Measurements from ENCODE around the gene RTKN.

DNA sequence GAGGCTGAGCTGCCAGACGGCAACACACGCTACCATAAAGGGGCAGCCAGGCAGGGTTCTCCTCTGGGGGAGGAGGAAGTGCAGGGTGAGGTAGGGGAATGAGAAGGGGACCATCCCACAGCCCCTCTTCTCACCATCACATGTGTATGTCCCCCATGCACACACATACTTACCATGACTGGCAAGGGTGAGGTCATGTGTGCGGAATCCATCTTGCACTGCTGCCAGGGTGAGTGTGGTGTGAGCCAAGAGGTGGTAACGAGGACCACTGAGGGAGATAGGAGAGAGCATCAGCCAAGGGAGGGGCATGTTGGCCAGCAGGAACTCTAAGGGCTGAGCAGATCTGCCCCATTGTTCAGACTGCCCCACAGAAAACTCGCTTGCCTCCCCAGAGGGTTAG, 13.1 kb downstream of the RTKN start:
- TF ChIP-seq POLR2A (IDR thresholded peaks at IDR 0.05) = no peak
- TF ChIP-seq, protein P1, sequence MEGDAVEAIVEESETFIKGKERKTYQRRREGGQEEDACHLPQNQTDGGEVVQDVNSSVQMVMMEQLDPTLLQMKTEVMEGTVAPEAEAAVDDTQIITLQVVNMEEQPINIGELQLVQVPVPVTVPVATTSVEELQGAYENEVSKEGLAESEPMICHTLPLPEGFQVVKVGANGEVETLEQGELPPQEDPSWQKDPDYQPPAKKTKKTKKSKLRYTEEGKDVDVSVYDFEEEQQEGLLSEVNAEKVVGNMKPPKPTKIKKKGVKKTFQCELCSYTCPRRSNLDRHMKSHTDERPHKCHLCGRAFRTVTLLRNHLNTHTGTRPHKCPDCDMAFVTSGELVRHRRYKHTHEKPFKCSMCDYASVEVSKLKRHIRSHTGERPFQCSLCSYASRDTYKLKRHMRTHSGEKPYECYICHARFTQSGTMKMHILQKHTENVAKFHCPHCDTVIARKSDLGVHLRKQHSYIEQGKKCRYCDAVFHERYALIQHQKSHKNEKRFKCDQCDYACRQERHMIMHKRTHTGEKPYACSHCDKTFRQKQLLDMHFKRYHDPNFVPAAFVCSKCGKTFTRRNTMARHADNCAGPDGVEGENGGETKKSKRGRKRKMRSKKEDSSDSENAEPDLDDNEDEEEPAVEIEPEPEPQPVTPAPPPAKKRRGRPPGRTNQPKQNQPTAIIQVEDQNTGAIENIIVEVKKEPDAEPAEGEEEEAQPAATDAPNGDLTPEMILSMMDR (IDR thresholded peaks at IDR 0.05) = no peak

Measured in heart left ventricle (tissue), 13 donors.